Gastroesophageal sphincter (tissue), 4 donors: ENCODE results near the gene IFNGR2. TPM values are rescaled to one million over a fixed set of nuclear protein-coding genes. Genes with fewer than 3 reads are reported as not detected.

Source experiments
- ATAC-seq: fragments of 150-250 bp; one replicate; pipeline ENCODE4 v1.9.1; 2016; ENCODE audit warnings: mild to moderate bottlenecking, moderate library complexity
- H3K27ac ChIP-seq, 4 donors: fragments of 200-600 bp; sonication (generic) in 3 of 4; 1 replicate in 3 of 4; 2 replicates in 1 of 4; pipeline ENCODE4 v1.5.1; 2016 to 2019
- H3K27me3 ChIP-seq: fragments of 200-600 bp; sonication (generic); one replicate; pipeline ENCODE4 v1.5.1; 2019
- H3K36me3 ChIP-seq, 2 donors: fragments of 200-600 bp; sonication (generic); one replicate each; pipeline ENCODE4 v1.5.1; 2019; ENCODE audit warnings: control low read depth in 1 of 2
- H3K4me1 ChIP-seq, 3 donors: fragments of 200-600 bp; sonication (generic); 1 replicate in 2 of 3; 2 replicates in 1 of 3; pipeline ENCODE4 v1.5.1; 2016 to 2019; ENCODE audit warnings: control low read depth in 2 of 3
- H3K4me3 ChIP-seq, 2 donors: fragments of 200-600 bp; sonication (generic); one replicate each; pipeline ENCODE4 v1.5.1; 2019; ENCODE audit warnings: mild to moderate bottlenecking in 1 of 2, moderate library complexity in 1 of 2
- H3K9me3 ChIP-seq, 3 donors: fragments of 200-600 bp; sonication (generic); one replicate each; pipeline ENCODE4 v1.5.1; 2017 to 2019; ENCODE audit warnings: control low read depth in 2 of 3
- EP300 ChIP-seq: sonication (generic); formaldehyde crosslinking; IDR thresholded peaks from one replicate; pipeline ENCODE4 v1.6.1; 2017; ENCODE audit warnings: antibody characterized with exemption, mild to moderate bottlenecking
- POLR2A ChIP-seq, 2 donors: fragments of 450-650 bp; IDR thresholded peaks; one replicate each; pipeline ENCODE4 v1.6.1; 2017; ENCODE audit warnings: antibody characterized with exemption in 2 of 2, mild to moderate bottlenecking in 2 of 2, moderate library complexity in 1 of 2
- POLR2AphosphoS5 ChIP-seq: sonication (generic); formaldehyde crosslinking; IDR thresholded peaks from one replicate; pipeline ENCODE4 v1.6.1; 2017; ENCODE audit warnings: antibody characterized with exemption
- WGBS, 2 donors: methylation state at CpG; one replicate each; pipeline ENCODE4 v1.1.5; 2018; ENCODE audit warnings: low coverage in 1 of 2; 5-methylcytosine and 5-hydroxymethylcytosine counted together
- total RNA-seq, 4 donors: library from RNA; depleted of rRNA; stranded (reverse); fragments of >200 nt; gene quantifications; one replicate each; pipeline ENCODE4 v1.1.0, GENCODE V29; 2016
- TF ChIP-seq, protein P1 (sequence below), 4 experiments: fragments of 200-600 bp in 2 of 4; fragments of 450-650 bp in 2 of 4; sonication (generic) in 1 of 4; IDR thresholded peaks; one replicate each; pipeline ENCODE4 v1.5.1; 2017 to 2019; ENCODE audit warnings: antibody characterized with exemption in 4 of 4, mild to moderate bottlenecking in 2 of 4, moderate library complexity in 2 of 4

IFNGR2 gene
- total RNA-seq, 4 donors from 2014 or later, result 19.6 to 53.7 (median 41.1) TPM

GRCh38 chr21:33393348-33393747 lies 9.9 kb upstream of the IFNGR2 start:
- Histone ChIP-seq H3K27ac (peak overlapping the region in 1 of 4 donors; percentile 19), H3K4me3 (no peak overlapping the region), H3K4me1 (peaks cover 0 to 23% (median 17%) of the 10 kb centered on the region in 3 donors), H3K36me3 (no peaks in the 10 kb centered on the region), H3K9me3 (no peaks in the 10 kb centered on the region), H3K27me3 (no peaks in the 10 kb centered on the region)
- TF ChIP-seq EP300 (no peak), POLR2AphosphoS5 (no peak), POLR2A (IDR thresholded peaks at IDR 0.05) (no peak)
- TF ChIP-seq, protein P1, sequence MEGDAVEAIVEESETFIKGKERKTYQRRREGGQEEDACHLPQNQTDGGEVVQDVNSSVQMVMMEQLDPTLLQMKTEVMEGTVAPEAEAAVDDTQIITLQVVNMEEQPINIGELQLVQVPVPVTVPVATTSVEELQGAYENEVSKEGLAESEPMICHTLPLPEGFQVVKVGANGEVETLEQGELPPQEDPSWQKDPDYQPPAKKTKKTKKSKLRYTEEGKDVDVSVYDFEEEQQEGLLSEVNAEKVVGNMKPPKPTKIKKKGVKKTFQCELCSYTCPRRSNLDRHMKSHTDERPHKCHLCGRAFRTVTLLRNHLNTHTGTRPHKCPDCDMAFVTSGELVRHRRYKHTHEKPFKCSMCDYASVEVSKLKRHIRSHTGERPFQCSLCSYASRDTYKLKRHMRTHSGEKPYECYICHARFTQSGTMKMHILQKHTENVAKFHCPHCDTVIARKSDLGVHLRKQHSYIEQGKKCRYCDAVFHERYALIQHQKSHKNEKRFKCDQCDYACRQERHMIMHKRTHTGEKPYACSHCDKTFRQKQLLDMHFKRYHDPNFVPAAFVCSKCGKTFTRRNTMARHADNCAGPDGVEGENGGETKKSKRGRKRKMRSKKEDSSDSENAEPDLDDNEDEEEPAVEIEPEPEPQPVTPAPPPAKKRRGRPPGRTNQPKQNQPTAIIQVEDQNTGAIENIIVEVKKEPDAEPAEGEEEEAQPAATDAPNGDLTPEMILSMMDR (IDR thresholded peaks at IDR 0.05), result no peak
- 50 to 63% methylated on average over 5 of the region's 5 CpGs for WGBS, 2 donors
- ATAC-seq, result no peak

DNA sequence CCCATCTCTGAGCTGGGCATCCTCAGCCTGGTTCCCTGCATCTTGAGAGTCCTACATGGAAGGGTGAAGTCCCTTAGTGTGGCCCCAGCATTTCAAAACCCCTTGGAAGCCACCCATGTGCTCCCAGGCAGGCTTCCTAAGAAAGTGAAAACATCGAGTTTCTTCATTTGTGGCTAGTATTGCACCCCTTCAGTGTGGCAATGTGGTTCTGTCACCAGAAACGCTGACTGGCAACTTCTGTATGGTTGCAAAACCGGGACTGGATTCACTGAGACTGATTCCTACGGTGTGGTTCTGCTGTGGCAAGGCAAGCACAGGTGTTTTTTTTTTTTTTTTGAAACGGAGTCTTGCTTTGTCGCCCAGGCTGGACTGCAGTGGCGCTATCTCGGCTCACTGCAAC lies 9.0 kb upstream of the IFNGR2 start:
- peak; percentile 42 for ATAC-seq
- no peak for TF ChIP-seq POLR2A (IDR thresholded peaks at IDR 0.05)
- TF ChIP-seq, protein P1 (IDR thresholded peaks at IDR 0.05), result no peak
- peak; percentile 15 for TF ChIP-seq POLR2AphosphoS5
- TF ChIP-seq EP300, result no peak

DNA sequence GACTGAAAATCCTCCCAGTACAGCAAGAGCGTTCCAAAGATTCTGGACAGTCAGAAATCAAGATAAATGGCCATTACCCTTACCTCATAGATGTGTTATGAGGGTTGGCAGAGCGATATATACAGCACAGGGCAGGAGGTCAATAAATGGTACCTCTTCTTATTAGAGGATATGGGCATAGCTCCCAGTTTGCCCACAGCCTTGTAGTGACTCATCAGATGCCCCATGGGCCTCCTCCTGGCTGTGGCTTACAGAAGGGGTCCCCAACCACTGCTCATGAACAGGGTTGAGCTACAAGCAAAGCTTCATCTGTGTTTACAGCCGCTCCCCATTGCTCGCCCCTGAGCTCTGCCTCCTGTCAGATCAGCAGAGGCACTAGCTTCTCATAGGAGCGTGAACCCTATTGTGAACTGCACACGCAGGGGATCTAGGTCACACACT lies 7.3 kb upstream of the IFNGR2 start:
- peak; percentile 35 for ATAC-seq
- Histone ChIP-seq H3K36me3 (no peaks in the 10 kb centered on the region), H3K27me3 (no peaks in the 10 kb centered on the region), H3K9me3 (no peaks in the 10 kb centered on the region), H3K4me1 (peaks cover 0 to 23% (median 17%) of the 10 kb centered on the region in 3 donors), H3K27ac (peak overlapping the region in 3 of 4 donors; percentile 54 to 72 (median 72)), H3K4me3 (no peak overlapping the region)
- TF ChIP-seq POLR2AphosphoS5, result peak; percentile 92
- no peak for TF ChIP-seq POLR2A (IDR thresholded peaks at IDR 0.05)
- TF ChIP-seq EP300, result no peak
- TF ChIP-seq, protein P1 (IDR thresholded peaks at IDR 0.05), result no peak
- 0 to 53% methylated on average over 1 to 6 of the region's 6 CpGs for WGBS, 2 donors

More for the DNA sequence above, 9.0 kb upstream of the IFNGR2 start:
- H3K4me1 ChIP-seq, result peaks cover 0 to 23% (median 17%) of the 10 kb centered on the region in 3 donors
- H3K9me3 ChIP-seq, result no peaks in the 10 kb centered on the region
- no peaks in the 10 kb centered on the region for H3K27me3 ChIP-seq
- H3K36me3 ChIP-seq, result no peaks in the 10 kb centered on the region
- H3K27ac ChIP-seq, result no peak overlapping the region
- H3K4me3 ChIP-seq, result no peak overlapping the region
- WGBS, 2 donors, result 92 to 94% methylated on average over 4 to 5 of the region's 8 CpGs

GRCh38 chr21:33396436-33396835 lies 6.8 kb upstream of the IFNGR2 start:
- TF ChIP-seq POLR2A (IDR thresholded peaks at IDR 0.05), result no peak
- TF ChIP-seq EP300, result no peak
- no peak for TF ChIP-seq POLR2AphosphoS5
- TF ChIP-seq, protein P1 (IDR thresholded peaks at IDR 0.05), result no peak
- Histone ChIP-seq H3K36me3 (no peaks in the 10 kb centered on the region), H3K4me3 (no peak overlapping the region), H3K4me1 (peaks cover 0 to 23% (median 17%) of the 10 kb centered on the region in 3 donors), H3K27me3 (no peaks in the 10 kb centered on the region), H3K9me3 (no peaks in the 10 kb centered on the region), H3K27ac (peak overlapping the region in 3 of 4 donors; percentile 54 to 72 (median 72))
- ATAC-seq, result no peak
- WGBS, 2 donors, result 41 to 68% methylated on average over 6 of the region's 6 CpGs

- WGBS, 2 donors, result 48% methylated on average over 5 of the region's 5 CpGs; no CpG with 5 or more reads in 1 of the 2 donors
- Histone ChIP-seq H3K36me3 (no peaks in the 10 kb centered on the region), H3K27ac (peak overlapping the region in 3 of 4 donors; percentile 53 to 72 (median 54)), H3K4me3 (no peak overlapping the region), H3K4me1 (peaks cover 0 to 24% (median 17%) of the 10 kb centered on the region in 3 donors), H3K27me3 (no peaks in the 10 kb centered on the region), H3K9me3 (no peaks in the 10 kb centered on the region)
- peak; percentile 65 for ATAC-seq
- TF ChIP-seq POLR2AphosphoS5 (peak; percentile 68), EP300 (no peak)
These were observed 6.3 kb upstream of the IFNGR2 start for GRCh38 chr21:33396951-33397350.
